ENCODE results near the gene KIF1B.

- TF ChIP-seq, protein P1, sequence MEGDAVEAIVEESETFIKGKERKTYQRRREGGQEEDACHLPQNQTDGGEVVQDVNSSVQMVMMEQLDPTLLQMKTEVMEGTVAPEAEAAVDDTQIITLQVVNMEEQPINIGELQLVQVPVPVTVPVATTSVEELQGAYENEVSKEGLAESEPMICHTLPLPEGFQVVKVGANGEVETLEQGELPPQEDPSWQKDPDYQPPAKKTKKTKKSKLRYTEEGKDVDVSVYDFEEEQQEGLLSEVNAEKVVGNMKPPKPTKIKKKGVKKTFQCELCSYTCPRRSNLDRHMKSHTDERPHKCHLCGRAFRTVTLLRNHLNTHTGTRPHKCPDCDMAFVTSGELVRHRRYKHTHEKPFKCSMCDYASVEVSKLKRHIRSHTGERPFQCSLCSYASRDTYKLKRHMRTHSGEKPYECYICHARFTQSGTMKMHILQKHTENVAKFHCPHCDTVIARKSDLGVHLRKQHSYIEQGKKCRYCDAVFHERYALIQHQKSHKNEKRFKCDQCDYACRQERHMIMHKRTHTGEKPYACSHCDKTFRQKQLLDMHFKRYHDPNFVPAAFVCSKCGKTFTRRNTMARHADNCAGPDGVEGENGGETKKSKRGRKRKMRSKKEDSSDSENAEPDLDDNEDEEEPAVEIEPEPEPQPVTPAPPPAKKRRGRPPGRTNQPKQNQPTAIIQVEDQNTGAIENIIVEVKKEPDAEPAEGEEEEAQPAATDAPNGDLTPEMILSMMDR (IDR thresholded peaks at IDR 0.05) = no peak
- TF ChIP-seq POLR2A (IDR thresholded peaks at IDR 0.05) = no peak
- no peak for TF ChIP-seq EP300 (IDR thresholded peaks at IDR 0.05)
- no peak for TF ChIP-seq POLR2AphosphoS5 (IDR thresholded peaks at IDR 0.05)
These were observed 129.4 kb downstream of the KIF1B start for GRCh38 chr1:10339815-10340214.

Measured in upper lobe of left lung (tissue), 4 donors.